ENCODE measurements around the gene CSTPP1. TPM values are rescaled to one million over a fixed set of nuclear protein-coding genes. Genes with fewer than 3 reads are reported as not detected.

CSTPP1 gene
- total and polyA plus RNA-seq, 3 donors from 2014 or later, result 39.0 to 70.0 (median 44.9) TPM

DNA sequence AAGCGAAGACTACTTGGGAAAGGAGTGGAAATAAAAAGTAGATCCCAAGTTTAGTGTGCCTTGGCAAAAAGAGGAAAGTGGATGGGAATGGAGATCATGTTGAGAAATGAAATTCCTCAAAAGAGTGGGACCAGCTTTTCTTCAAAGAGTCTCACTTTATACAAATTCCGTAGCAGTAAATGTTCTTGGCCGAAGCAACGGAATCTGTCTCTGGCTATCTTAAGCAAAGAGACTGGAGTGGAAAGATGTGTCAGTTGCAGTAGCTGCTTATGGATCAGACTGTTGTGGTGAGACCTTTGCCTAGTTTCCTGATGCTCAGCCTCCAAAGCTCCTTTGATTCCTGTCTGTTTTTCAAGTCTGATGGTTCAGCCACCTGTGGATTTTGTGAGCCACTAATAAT lies 73.6 kb downstream of the CSTPP1 start:
- Histone ChIP-seq H3K9me3 (no peaks in the 10 kb centered on the region), H3K36me3 (ENCODE audit: low read depth, missing control alignments) (no peaks in the 10 kb centered on the region), H3K27me3 (no peaks in the 10 kb centered on the region), H3K4me3 (no peak overlapping the region), H3K4me1 (no peaks in the 10 kb centered on the region), H3K27ac (no peak overlapping the region)
- intact Hi-C loops (cut with DNase I; ENCODE audit: low total_unique reads), result no loop called here
- DNase-seq, result no peak
- WGBS, 2 donors, result 79 to 91% methylated on average over 4 of the region's 4 CpGs
- TF ChIP-seq POLR2A (IDR thresholded peaks at IDR 0.05), result no peak
- TF ChIP-seq, protein P1, sequence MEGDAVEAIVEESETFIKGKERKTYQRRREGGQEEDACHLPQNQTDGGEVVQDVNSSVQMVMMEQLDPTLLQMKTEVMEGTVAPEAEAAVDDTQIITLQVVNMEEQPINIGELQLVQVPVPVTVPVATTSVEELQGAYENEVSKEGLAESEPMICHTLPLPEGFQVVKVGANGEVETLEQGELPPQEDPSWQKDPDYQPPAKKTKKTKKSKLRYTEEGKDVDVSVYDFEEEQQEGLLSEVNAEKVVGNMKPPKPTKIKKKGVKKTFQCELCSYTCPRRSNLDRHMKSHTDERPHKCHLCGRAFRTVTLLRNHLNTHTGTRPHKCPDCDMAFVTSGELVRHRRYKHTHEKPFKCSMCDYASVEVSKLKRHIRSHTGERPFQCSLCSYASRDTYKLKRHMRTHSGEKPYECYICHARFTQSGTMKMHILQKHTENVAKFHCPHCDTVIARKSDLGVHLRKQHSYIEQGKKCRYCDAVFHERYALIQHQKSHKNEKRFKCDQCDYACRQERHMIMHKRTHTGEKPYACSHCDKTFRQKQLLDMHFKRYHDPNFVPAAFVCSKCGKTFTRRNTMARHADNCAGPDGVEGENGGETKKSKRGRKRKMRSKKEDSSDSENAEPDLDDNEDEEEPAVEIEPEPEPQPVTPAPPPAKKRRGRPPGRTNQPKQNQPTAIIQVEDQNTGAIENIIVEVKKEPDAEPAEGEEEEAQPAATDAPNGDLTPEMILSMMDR (IDR thresholded peaks at IDR 0.05), result no peak

DNA sequence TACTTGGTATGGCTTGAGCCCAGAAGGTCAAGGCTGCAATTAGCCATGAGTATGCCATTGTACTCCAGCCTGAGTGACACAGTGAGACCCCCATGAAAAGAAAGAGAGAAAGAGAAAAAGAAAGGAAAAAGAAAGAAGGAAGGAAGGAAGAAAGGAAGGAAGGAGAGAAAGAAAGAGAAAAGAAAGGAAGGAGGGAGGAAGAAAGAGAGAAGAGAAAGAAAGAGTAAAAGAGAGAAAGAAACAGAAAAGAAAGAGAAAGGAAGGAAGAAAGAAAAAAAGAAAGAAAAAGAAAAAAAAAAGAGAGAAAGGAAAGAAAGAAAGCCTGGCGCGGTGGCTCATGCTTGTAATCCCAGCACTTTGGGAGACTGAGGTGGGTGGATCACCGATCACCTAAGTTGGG lies 77.5 kb downstream of the CSTPP1 start:
- no peaks in the 10 kb centered on the region for H3K27me3 ChIP-seq
- no peaks in the 10 kb centered on the region for H3K9me3 ChIP-seq
- WGBS, 2 donors, result 92 to 96% methylated on average over 3 of the region's 3 CpGs
- H3K27ac ChIP-seq, result no peak overlapping the region
- H3K4me1 ChIP-seq, result no peaks in the 10 kb centered on the region
- H3K4me3 ChIP-seq, result no peak overlapping the region
- no peaks in the 10 kb centered on the region for H3K36me3 ChIP-seq (ENCODE audit: low read depth, missing control alignments)
- DNase-seq, result no peak
- TF ChIP-seq, protein P1 (IDR thresholded peaks at IDR 0.05), result no peak
- no peak for TF ChIP-seq POLR2A (IDR thresholded peaks at IDR 0.05)
- intact Hi-C loops (cut with DNase I; ENCODE audit: low total_unique reads), result no loop called here

DNA sequence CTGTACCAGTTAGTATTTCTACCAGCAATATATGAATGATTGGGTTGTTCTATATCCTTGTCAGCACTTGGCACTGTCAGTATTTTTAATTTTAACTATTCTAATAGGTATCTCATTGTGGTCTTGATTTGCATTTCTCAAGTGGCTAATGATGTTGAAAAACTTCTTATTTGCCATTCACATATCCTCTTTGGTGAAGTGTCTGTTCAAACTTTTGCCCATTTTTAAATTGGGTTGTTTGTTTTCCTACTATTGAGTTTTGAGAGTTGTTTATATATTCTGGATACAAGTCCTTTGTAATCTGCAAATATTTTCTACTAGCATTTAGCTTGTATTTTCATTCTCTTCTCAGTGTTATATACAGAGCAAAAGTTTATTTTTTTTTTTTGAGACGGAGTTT lies 82.1 kb downstream of the CSTPP1 start:
- no peaks in the 10 kb centered on the region for H3K36me3 ChIP-seq (ENCODE audit: low read depth, missing control alignments)
- no peak overlapping the region for H3K4me3 ChIP-seq
- DNase-seq, result no peak
- no peak for TF ChIP-seq POLR2A (IDR thresholded peaks at IDR 0.05)
- TF ChIP-seq, protein P1 (IDR thresholded peaks at IDR 0.05), result no peak
- H3K27me3 ChIP-seq, result no peaks in the 10 kb centered on the region
- intact Hi-C loops (cut with DNase I; ENCODE audit: low total_unique reads), result no loop called here
- no peak overlapping the region for H3K27ac ChIP-seq
- WGBS, 2 donors, result 94 to 100% methylated on average over 1 of the region's 1 CpG
- H3K4me1 ChIP-seq, result no peaks in the 10 kb centered on the region
- no peaks in the 10 kb centered on the region for H3K9me3 ChIP-seq

DNA sequence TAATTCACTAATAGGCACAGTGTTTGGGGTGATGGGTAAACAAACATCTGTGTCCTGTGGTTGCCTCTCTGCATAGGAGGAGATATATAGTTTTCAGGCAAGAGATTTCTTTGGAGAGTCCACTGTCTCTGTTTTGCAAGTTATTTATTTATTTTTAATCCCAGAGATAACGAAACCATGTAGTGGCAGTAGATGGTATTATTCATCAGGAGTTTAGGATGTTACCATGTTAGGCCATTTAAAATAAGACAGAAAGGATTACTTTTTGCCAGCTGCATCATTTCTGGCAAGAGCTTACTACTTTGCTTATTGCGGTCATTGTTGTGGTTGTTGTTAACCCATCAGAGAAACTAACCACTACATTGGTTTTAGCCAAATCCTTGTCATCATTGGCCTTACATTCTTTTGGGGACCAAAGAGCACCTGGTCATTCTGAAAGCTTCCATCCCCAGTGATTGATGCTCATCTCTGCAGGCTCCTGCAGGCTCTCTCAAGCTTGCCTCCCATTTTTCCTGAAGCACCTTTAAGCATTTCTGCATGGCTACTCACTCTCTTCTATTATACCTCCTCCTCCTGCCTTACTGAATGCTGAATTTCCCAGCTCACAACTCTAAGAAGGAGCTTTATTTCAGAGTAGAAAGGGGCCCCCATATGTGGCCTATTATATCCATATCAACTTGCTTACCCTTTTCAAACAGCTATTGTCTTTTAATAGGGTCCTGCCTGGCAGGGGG lies 84.4 kb downstream of the CSTPP1 start:
- Histone ChIP-seq H3K36me3 (ENCODE audit: low read depth, missing control alignments) (no peaks in the 10 kb centered on the region), H3K27ac (no peak overlapping the region), H3K27me3 (no peaks in the 10 kb centered on the region), H3K9me3 (no peaks in the 10 kb centered on the region), H3K4me1 (no peaks in the 10 kb centered on the region), H3K4me3 (no peak overlapping the region)
- 96 to 100% methylated on average over 2 of the region's 2 CpGs for WGBS, 2 donors
- intact Hi-C loops (cut with DNase I; ENCODE audit: low total_unique reads), result no loop called here
- no peak for TF ChIP-seq POLR2A (IDR thresholded peaks at IDR 0.05)
- DNase-seq, result no peak

DNA sequence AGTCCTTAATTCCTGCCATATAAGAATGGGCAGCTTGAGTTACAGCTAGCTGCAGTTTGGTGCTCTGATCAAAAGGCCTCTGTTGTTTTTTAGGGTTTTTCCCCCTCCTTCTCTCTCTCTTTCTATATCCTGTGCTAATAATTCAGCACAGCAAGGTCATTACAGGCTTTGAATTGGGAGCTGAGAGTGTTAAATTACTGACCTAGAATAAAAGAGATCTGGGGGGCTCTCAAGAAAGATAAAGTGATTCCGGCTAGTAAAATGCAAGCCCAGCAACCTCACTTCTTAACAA lies 84.9 kb downstream of the CSTPP1 start:
- H3K9me3 ChIP-seq, result no peaks in the 10 kb centered on the region
- no peak for TF ChIP-seq POLR2A (IDR thresholded peaks at IDR 0.05)
- TF ChIP-seq, protein P1 (IDR thresholded peaks at IDR 0.05), result no peak
- no peaks in the 10 kb centered on the region for H3K4me1 ChIP-seq
- no peaks in the 10 kb centered on the region for H3K27me3 ChIP-seq
- no peak for DNase-seq
- no peak overlapping the region for H3K27ac ChIP-seq
- intact Hi-C loops (cut with DNase I; ENCODE audit: low total_unique reads), result no loop called here
- no peak overlapping the region for H3K4me3 ChIP-seq
- H3K36me3 ChIP-seq (ENCODE audit: low read depth, missing control alignments), result no peaks in the 10 kb centered on the region
- WGBS, 2 donors, result 76 to 89% methylated on average over 1 of the region's 1 CpG
